ENCODE results near the gene TRIM52.
"Not testable (repeated sequence)": the region's sequence is repeated elsewhere in the genome, so short reads cannot be mapped to it uniquely, and the experiment has no call there.

Gene TRIM52

DNA sequence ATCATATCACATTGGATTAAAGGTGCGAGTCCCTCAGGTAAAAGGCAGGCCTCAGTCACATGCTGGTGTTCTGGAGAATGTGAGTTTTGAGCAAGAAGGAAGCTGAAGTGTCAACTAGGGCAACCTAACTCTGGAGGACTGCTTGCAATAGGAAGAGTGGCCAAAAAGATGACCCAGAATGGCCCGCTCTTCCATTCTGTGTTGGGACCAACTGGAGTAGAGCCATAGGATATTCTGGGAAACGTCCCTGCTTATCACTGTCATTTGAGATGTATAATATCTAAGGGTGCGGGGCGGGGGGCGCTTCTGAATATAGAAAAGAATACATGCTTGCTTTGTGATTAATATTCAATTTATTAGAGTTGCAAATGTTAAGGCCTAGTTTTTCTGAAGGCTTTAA lies 48.9 kb downstream of the TRIM52 start:
- DNase-seq = no peak

DNA sequence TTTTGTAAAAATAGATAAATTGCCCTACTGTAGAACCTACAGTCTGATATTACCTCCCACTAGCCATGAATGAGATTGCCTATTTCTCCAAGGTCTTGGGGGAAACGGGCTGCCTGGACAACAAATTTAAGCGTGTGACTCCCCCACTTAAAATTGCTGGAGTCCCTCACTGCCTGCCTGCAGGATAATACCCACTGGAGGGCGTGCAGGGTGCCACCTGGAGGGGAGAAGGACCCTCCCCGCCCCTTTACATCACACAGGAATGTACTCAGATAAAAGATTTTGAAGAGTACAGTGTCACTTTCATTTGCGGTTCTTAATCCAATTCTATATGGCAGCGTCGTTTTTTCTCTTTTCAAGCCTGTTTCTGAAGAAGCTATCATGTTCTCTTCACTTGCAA lies 49.7 kb downstream of the TRIM52 start:
- DNase-seq = no peak

- DNase-seq = not testable (repeated sequence)
These were observed 50.2 kb downstream of the TRIM52 start for GRCh38 chr5:181210698-181211097.

- DNase-seq = not testable (repeated sequence)
These were observed 50.8 kb downstream of the TRIM52 start for GRCh38 chr5:181210148-181210547.

DNA sequence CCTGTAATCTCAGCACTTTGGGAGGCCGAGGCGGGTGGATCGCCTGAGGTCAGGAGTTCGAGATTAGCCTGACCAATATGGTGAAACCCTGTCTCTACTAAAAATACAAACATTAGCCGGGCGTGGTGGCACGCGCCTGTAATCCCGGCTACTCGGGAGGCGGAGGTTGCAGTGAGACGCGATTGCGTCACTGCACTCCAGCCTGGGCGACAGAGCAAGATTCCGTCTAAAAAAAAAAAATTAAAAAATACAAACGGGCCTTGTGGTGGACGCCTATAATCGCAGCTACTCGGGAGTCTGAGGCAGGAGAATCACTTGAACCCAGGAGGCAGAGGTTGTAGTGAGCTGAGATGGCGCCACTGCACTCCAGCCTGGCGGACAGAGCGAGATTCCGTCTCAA lies 51.9 kb downstream of the TRIM52 start:
- not testable (repeated sequence) for DNase-seq

- no peak for DNase-seq
These were observed 53.0 kb downstream of the TRIM52 start for GRCh38 chr5:181207960-181208253.

DNA sequence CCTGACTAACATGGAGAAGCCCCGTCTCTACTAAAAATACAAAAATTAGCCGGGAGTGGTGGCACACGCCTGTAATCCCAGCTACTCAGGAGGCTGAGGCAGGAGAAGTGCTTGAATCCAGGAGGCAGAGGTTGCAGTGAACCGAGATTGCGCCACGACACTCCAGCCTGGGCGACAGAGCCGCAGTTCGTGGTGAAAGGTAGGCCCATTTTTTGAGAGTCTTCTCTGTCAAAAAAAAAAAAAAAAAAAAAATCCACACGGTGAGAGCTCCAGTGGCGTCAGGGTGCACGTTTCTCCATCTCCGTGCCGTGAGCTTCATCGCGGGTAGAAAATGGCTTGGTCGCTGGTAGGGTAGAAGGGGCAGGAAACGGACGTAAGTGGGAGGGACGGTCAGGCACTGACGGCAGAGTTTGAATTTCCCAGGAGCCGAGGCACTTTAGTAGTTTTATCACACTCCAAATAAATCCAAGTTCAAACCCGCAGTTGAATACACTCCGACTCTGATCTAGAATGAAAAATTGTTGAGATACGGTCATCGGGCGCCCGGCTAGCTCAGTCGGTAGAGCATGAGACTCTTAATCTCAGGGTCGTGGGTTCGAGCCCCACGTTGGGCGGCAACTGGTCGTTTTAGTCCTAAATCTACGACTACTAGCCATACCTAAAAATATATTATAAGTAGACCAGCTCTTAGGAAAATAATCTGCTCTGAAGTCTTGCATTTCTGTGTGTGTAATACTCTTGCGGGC lies 53.6 kb downstream of the TRIM52 start:
- no peak for DNase-seq

- DNase-seq = no peak
These were observed 54.9 kb downstream of the TRIM52 start for GRCh38 chr5:181205761-181206649.
